GM18870 (cell line): ENCODE data around the gene RHOB.

Source experiments
- ATAC-seq: cut with Tn5 transposase; IDR thresholded peaks from one replicate; pipeline ENCODE4 v1.9.1; 2021; ENCODE audit warnings: moderate library complexity; ENCODE audit not compliant: unreplicated experiment

RHOB gene

DNA sequence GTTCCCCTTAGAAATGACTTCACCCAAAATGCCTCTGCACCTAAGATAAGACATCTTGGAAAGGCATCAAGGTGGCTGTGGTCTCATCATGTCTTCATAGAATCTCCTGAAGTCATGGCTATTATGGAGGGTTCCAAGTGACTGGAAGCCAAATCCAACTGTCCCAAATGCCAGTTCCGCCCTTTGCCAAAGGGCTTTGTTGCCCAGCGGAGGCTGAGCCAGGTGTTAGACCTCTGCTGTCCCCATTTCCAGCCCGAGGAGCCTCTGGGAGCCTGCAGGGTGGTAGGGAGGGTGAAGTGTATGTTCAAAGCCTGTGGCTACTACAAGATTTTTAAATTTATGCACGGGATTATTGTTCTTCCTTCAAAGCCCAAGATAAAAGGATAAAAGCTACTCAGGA is 25.7 kb downstream of the RHOB start:
- no peak for ATAC-seq

GRCh38 chr2:20473128-20473527 is 26.3 kb downstream of the RHOB start:
- ATAC-seq, result no peak

GRCh38 chr2:20474757-20475566 is 28.1 kb downstream of the RHOB start:
- no peak for ATAC-seq

DNA sequence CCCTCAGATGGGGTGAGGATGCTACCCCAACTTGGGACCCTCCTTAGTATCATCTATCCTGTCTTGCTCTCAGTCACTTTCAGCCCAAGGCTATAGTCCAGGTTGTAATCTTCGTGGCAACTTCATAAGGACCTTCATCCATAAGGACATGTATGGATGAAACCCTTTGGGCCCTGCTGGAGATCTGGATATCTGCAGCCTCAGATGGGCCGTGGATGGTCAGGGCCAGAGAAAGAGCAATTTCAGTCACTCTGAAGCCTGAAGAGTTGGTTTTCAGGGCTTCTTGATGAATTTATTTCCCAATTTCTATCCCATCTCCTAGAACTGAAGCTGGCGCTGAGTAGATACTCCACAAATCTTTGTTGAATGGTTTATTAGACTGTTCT is 28.7 kb downstream of the RHOB start:
- ATAC-seq, result no peak

- ATAC-seq, result no peak
Observed at GRCh38 chr2:20476481-20476880, 29.6 kb downstream of the RHOB start.

DNA sequence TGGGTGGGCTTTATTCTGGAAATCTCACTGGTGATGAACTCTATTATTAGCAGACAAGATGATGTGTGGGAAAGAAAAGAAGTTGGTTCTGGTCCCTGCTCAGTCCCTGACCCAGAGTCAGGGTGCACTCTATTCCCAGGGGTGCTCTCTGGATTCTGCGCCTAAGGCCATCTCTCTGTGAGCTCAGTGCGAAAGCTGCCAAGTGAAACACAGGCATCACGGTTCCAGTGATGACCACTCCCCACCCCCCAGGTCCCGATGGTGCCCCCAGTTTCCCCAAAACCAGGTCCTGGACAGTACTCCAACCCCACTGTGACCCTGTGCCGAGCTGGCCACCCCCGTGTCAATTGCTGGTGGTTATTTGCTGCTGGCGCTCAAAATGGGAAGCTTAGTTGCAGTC is 30.1 kb downstream of the RHOB start:
- ATAC-seq, result no peak

DNA sequence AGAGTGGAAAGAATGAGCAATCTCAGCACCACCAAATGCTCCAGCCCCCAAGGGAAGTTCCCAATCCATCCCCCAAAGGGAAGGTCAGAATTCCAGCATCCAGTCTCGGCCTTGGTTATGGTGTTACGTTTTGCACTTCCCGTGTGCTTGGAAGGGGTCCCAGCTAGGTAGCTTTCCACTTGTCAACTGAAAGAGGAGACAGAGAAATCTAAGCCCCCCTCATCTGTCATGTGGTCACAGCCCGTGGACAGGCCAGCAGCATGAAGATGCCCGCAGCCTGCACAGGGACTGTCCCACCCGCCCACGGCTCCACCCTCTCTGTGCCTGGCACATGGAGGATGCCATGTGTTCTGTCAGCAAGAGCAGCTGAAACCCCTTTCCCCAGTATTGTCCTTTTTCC is 32.1 kb downstream of the RHOB start:
- no peak for ATAC-seq

GRCh38 chr2:20479835-20480234 is 33.0 kb downstream of the RHOB start:
- ATAC-seq, result no peak

GRCh38 chr2:20480913-20481312 is 34.0 kb downstream of the RHOB start:
- no peak for ATAC-seq

GRCh38 chr2:20481798-20482405 is 35.0 kb downstream of the RHOB start:
- no peak for ATAC-seq

DNA sequence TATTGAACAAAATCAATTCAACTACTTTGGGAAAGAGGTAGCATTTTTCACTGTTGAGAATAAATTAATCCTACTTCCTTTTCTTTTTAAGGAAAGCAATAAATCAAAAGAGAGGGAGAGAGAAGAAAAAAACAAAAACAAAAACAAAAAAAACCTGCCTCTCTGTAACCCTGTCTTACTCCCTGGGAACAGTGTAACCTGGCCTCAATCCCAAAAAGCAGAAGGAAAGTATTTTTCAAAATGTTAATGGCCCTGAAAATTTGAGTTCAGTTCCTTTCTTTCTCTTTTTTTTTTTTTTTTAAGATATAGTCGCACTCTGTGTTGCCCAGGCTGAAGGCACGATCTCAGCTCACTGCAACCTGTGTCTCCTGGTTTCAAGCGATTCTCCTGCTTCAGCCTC is 35.9 kb downstream of the RHOB start:
- no peak for ATAC-seq

GRCh38 chr2:20483194-20483895 is 36.5 kb downstream of the RHOB start:
- no peak for ATAC-seq

- ATAC-seq, result no peak
Observed at GRCh38 chr2:20484034-20484617, 37.3 kb downstream of the RHOB start.

DNA sequence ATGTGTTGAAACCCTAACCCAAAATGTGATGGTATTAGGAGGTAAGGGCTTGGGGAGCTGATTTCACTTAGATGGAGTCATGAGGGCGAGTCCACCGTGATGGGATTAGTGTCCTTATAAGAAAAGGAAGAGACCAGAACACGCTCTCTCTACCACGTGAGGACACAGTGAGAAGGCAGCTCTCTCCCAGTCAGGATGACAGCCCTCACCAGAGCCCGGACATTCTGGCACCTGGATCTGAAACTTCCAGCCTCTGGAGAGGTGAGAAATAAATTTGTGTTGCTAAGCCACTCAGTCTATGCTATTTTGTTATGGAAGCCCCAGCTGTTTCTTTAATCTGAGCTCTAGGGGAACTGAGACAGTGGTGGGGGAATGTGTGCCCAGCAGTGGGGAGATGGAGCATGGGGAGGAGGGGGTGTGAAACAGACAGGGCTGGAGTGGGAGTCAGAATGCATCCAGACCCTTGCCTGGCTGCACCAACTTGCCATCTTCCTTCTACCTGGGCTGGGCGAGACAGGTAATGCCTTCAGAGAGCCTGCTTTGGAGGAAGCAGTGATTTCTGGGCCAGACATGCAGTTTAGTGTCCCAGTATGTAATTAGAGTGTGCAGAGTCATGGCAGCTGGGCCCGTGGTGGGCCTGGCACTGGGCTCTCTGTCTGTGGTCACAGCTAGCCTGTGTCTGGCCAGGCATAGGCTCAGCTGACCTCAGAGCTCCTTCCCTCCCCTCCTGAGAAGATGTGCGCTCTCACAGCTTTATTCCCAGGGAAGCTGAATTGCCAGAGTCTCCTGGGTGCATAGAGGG is 38.1 kb downstream of the RHOB start:
- no peak for ATAC-seq

DNA sequence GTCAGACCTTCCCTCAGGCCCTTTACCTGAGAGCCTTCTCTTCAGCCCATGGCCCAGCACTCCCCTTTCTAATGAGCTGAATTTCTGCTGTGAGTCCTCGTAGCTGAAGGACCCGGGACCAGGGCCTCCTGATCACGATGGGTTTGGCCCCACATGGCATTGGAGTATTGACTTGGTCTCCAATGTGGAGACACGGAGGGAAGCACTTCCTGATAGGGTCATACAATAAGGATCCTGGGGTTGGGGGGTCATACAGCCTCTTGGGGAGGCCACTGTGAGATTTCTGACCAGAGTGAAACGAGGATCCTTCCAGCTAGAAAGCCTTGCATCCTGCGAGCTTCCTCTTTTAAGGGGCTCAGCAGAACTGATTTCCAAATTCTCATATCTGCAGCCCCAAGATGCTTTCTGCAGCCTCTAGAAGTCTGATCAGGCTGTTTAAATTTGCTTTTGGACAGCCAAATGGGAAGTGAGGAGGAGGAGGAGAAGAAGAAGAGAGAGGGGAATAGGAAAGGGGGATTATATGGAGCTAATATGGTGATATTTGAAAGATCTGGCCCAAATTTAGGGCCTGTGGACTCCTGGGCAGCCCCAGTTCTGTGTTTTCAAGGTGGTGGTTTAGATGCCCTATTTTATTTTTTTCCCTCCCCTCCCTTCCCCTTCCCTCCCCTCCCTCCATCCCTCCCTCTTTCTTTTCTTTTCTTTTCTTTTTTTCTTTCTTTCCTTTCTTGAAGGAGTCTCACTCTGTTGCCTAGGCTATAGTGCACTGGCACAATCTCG is 38.9 kb downstream of the RHOB start:
- no peak for ATAC-seq

DNA sequence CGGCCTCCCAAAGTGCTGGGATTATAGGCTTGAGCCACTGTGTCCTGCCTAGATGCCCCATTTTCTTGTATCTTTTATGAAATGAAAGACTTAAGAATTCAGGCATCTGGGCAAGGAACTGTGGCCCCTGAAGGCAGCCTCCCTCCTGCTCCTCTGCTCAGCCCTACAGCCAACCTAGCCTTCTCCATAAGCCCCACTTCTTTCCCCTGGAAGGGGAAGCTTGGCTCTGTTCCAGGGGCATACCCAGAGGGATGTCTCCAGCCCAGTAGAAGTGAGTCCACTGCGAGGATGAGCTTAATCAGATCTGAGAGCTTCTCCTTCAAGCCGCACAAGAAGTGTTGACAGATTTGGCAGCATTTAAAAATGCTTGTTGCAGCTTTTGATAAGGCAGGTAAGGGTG is 39.7 kb downstream of the RHOB start:
- ATAC-seq, result no peak

- ATAC-seq, result no peak
Observed at GRCh38 chr2:20487030-20487391, 40.1 kb downstream of the RHOB start.

DNA sequence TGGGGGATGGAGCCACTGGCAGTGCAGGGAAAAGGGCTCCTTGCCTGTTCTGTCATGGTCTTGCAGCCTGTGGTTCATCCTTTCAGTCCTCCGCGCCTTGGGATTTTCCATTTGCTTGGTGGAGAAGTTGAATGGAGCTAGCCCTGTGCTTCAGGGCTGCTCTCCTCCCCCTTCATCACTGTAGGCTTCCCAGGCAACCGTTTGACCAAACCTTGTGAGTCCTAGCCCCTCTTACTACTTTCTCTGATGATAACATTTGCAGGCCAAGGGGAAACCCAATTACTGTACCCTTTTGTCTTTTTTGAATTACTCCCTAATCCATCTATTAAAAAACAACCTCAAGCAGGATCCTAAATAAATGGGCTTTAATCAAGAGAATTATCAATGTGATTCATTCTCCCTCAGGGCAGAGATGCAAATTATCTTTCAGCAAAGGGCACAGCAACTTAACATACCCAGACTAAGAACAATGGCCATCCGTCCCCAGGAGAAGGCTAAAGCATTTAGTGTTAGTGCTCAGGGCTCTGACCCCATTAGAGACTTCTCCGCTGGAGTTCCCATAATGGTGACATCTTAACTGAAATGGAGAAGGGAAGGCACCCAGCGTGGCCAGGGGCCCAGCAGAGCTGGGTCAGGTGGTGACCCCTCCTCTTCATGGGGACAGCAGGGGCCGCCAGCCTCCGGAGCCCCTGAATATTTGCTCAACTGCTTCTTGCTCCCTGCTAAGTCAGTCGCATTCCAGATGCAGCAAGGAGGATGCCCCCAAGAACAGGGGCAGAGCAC is 40.7 kb downstream of the RHOB start:
- ATAC-seq, result no peak

DNA sequence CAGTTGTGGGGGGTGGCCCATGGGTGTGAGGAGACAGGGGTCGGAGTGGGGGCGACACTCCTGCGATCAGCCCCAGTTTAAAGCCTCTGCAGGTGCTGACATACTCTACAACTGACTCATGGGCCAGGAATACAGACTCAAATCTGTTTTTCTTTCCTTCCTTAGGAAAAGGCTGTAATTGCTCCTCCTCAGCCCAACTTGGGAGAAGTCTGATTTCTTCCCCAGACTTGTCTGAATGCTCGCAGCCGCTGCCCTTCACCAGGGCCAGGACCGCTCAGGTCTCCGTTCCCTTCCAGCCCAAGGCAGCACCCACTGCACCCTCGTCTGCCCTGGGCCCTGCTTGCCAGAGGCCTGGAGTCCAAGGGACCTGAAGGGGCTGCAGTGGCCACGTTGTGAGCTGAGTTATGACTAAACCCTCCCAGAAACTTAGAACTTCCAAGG is 41.3 kb downstream of the RHOB start:
- ATAC-seq, result no peak
